NCI-H345 treated with DMSO at 0.1 percent for 48 hours (cell line): ENCODE data around the gene ASCL2.
A peak's percentile ranks its signal among the peaks of the same experiment; 100 is the strongest.

Experiments used
- DNase-seq: peaks from one replicate; lab custom pipeline; 2025; ENCODE audit not compliant: unreplicated experiment; lab: John Stamatoyannopoulos, UW

The ASCL2 gene

GRCh38 chr11:2270322-2271076 lies at the start of gene ASCL2:
Gene ASCL2 (minus strand): TSS chr11:2270588. CDS start chr11:2270332, 256 bp downstream.
- DNase-seq, result peak; percentile 8

- DNase-seq, result no peak
These were observed 49.5 kb upstream of the ASCL2 start for GRCh38 chr11:2319791-2320472.

GRCh38 chr11:2318707-2319106 lies 48.3 kb upstream of the ASCL2 start:
- DNase-seq, result no peak

GRCh38 chr11:2318123-2318522 lies 47.7 kb upstream of the ASCL2 start:
- DNase-seq, result no peak

- no peak for DNase-seq
These were observed 47.1 kb upstream of the ASCL2 start for GRCh38 chr11:2317354-2318050.

- no peak for DNase-seq
These were observed 46.5 kb upstream of the ASCL2 start for GRCh38 chr11:2316963-2317244.

GRCh38 chr11:2316169-2316962 lies 46.0 kb upstream of the ASCL2 start:
- no peak for DNase-seq

- DNase-seq, result no peak
These were observed 45.2 kb upstream of the ASCL2 start for GRCh38 chr11:2315395-2316168.

GRCh38 chr11:2314525-2315394 lies 44.4 kb upstream of the ASCL2 start:
- DNase-seq, result peak; percentile 44

GRCh38 chr11:2314136-2314524 lies 43.7 kb upstream of the ASCL2 start:
- no peak for DNase-seq

- DNase-seq, result no peak
These were observed 42.9 kb upstream of the ASCL2 start for GRCh38 chr11:2313051-2313951.

GRCh38 chr11:2312232-2313042 lies 42.0 kb upstream of the ASCL2 start:
- DNase-seq, result no peak

GRCh38 chr11:2311353-2312133 lies 41.2 kb upstream of the ASCL2 start:
- no peak for DNase-seq

GRCh38 chr11:2310786-2311352 lies 40.5 kb upstream of the ASCL2 start:
- no peak for DNase-seq

- DNase-seq, result no peak
These were observed 39.8 kb upstream of the ASCL2 start for GRCh38 chr11:2310073-2310785.
